A673 (cell line): ENCODE measurements around the gene VPS13D.

Experiments
- EZH2 ChIP-seq: fragments of 200-600 bp; sonication (generic); IDR thresholded peaks from 2 replicates; pipeline ENCODE4 v1.6.1; 2017; ENCODE audit warnings: borderline replicate concordance, low read depth, mild to moderate bottlenecking, mixed read lengths, antibody characterized with exemption, low read length; ENCODE audit not compliant: poor library complexity, severe bottlenecking
- TF ChIP-seq, protein P1 (sequence below): fragments of 300-800, 200-600 bp; sonication (generic); conservative IDR thresholded peaks from 2 replicates; pipeline ENCODE4 v1.5.1; 2017; ENCODE audit warnings: low read depth, mild to moderate bottlenecking, antibody characterized with exemption, low read length, moderate library complexity, mixed read lengths

DNA sequence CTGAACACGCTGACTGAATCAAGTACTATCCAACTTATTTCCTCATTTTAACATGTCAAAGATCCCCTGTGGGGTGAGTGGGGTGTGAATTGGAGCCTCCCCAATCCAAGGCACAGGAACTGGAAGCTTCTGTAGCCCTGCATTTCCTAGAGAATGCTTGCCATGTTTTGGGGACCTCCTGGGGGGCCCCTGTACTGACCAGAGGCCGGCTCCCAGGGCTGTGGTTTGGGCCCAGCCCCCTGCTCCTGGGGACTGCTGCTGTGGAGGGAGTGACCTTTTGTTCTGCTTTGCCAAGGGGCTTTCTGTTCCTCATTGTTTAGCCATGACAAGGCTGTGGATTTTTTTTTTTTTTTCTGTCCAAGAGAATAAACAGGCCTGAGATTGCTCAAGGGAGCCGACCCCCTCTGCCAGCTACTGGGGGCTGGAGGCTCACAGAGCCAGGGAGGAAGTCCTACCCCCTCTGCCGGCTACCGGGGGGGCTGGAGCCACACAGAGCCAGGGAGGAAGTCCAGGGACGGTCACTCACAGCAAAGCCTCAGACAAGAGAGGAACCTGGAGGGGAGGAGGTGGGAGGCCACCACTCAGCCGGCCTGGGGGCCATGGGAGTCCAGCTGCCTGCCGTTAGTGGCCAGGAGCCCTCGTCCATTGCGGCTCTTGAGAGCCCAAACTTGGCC is 45.7 kb upstream of the VPS13D start:
- TF ChIP-seq, protein P1, sequence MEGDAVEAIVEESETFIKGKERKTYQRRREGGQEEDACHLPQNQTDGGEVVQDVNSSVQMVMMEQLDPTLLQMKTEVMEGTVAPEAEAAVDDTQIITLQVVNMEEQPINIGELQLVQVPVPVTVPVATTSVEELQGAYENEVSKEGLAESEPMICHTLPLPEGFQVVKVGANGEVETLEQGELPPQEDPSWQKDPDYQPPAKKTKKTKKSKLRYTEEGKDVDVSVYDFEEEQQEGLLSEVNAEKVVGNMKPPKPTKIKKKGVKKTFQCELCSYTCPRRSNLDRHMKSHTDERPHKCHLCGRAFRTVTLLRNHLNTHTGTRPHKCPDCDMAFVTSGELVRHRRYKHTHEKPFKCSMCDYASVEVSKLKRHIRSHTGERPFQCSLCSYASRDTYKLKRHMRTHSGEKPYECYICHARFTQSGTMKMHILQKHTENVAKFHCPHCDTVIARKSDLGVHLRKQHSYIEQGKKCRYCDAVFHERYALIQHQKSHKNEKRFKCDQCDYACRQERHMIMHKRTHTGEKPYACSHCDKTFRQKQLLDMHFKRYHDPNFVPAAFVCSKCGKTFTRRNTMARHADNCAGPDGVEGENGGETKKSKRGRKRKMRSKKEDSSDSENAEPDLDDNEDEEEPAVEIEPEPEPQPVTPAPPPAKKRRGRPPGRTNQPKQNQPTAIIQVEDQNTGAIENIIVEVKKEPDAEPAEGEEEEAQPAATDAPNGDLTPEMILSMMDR: no peak
- no peak for TF ChIP-seq EZH2
